Measurements from ENCODE around the gene SDS.

The SDS gene, protein sequence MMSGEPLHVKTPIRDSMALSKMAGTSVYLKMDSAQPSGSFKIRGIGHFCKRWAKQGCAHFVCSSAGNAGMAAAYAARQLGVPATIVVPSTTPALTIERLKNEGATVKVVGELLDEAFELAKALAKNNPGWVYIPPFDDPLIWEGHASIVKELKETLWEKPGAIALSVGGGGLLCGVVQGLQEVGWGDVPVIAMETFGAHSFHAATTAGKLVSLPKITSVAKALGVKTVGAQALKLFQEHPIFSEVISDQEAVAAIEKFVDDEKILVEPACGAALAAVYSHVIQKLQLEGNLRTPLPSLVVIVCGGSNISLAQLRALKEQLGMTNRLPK

DNA sequence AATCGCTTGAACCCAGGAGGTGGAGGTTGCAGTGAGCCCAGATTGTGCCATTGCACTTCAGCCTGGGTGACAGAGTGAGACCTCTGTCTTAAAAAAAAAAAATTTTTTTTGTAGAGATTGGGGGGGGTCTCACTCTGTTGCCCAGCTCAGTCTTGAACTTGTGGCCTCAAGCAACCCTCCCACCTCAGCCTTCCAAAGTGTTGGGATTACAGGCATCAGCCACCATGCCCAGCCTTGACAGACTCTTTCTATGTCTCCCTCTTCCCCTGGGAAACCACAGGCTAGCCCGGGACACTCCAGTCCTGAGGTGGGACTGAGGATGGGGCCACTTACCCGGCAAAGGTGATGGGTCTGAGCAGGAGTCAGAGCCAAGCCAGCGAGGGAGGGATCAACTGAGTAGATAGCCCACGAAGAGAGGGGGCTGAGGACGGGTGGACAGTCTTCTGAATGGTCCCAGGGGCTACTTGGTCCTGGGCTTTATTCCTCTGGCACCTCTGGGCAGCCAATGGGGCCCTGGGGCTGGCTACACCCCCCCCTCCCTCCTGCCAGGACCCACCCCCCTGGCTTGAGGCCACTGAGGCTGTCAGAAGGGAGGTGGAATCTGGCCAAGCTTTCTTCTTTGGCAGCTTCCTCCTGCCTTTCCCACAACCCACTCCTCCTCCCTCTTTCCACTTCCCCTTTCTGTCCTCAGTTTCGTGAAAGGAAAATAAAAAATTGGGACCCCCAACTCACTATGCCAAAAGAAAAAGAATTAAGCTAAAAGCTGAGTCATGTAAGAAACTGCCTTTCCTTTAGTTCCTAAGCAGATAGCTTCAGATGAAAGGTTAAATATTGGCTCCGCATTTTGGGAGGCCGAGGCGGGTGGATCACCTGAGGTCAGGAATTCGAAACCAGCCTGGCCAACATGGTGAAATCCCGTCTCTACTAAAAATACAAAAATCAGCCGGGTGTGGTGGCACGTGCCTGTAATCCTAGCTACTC lies at the start of gene SDS:
Gene SDS (minus strand): TSS at position 453 of the 981 bp plus-strand sequence. CDS start 4,179 bp downstream, outside the sequence.
- no peak for DNase-seq (ENCODE audit: low read depth in 2 of 2)

DNA sequence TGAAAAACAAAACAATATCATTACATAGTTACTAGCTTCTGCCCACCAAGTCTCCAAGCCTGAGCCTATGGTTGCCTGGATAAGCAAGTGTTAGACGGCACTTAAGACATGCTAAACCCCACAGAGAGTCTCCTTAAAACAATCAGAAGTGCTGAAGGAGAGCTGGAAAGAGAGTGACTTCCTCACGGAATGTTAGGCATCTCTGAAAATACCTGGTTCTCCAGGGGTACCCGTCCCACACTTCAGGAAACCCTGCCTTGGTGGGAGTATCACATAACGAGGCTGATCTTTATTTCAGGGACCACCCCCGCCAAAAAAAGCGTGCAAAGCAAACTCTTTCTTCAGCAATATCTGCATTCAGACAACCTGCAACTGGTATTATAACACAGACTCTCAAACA lies 49.6 kb upstream of the SDS start:
- no peak for DNase-seq (ENCODE audit: low read depth in 2 of 2)

DNA sequence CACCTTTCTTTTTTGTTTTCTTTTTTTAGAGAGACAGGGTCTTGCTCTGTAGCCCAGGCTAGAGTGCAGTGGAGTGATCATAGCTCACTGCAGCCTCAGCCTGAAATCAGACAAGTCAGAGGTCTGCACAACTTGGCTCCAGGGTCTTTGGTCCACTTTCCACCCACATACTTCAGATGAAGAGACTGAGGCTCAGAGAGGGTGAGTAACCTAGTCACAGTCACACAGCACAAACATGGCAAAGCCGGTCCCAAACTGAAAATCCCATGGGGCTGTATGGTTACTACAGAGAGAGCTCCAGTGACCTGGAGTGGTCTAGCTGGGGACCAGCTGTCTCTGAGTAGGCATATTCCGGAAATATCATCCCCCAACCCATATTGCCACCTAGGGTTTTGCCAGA lies 48.8 kb upstream of the SDS start:
- DNase-seq (ENCODE audit: low read depth in 2 of 2) = no peak

DNA sequence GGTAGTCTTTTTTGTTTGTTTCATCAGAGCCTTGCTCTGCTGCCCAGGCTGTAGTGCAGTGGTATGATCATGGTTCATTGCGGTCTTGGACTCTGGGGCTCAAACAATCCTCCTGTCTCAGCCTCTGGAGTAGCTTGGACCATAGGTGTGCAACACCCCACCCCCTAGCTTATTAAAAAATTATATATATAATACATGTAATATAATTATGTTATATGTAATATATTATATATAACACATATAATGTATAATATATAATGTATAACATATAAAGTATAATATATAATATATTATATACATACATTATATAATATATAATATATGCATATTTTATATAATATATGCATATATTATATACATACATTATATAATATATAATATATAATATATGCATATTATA lies 46.2 kb upstream of the SDS start:
- no peak for DNase-seq (ENCODE audit: low read depth in 2 of 2)

DNA sequence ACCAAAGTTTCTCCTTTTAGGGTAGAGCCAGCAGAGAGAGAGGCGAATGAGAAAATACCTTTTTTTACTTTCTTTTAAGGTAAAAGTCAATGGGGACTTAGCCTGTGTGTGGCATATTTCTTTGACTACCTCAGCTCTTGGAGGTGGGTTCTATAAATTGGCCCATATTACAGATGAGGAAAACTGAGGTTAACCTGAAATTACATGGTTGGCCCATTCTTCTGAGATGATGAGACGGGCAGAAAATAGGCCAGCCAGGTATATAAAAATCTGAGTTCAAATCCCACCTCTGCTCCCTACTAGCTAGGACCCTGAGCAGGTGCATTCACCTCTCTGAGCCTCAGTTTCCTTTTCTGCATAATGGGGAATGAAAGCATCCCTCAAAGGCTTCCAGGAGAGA lies 45.6 kb upstream of the SDS start:
- DNase-seq (ENCODE audit: low read depth in 2 of 2) = no peak

DNA sequence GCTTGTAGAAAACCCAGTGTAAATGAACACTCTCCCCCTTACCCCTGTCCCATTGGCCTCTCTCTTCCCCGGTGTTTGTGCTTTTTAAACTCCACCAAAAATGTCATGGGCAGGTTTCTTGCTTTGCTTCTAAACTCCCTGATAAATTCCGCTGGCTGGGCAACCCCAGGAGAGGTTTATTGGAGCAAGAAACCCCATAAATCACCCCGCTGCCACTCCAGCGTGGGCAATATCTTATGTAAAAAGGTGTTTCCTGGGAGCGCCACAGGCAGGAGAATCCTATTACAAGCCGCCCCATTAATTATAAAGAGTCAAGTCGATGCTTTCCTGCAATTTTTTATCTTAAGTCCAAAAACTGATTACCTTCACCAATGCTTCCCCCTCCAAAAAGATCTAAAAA lies 45.2 kb upstream of the SDS start:
- no peak for DNase-seq (ENCODE audit: low read depth in 2 of 2)

DNA sequence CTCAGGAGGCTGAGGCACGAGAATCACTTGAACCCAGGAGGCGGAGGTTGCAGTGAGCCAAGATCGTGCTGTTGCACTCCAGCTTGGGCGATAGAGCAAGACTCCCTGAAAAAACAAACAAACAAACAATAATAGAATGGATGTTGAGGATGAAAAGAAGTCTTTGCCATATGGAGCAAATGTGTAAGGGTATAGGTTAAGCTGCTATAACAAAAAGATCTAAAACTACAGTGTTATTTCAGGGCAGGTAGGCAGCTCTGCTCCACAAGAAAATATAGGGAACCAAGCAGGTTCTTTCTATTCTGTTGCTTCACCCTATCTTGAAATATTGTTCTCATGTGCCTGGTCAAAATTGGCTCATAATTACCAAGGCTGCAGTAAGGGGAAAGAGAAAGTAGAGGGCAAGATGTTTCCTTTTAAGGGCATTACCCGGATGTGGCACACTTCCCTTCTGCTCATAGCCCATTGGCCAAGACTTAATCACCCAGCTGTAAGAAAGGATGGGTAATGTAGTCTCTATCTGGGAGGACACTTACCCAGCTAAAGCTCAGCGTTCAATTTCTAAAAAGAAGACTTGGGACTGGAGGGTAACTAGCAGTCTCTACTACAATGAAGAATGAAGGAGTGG lies 42.0 kb upstream of the SDS start:
- DNase-seq (ENCODE audit: low read depth in 2 of 2) = no peak

DNA sequence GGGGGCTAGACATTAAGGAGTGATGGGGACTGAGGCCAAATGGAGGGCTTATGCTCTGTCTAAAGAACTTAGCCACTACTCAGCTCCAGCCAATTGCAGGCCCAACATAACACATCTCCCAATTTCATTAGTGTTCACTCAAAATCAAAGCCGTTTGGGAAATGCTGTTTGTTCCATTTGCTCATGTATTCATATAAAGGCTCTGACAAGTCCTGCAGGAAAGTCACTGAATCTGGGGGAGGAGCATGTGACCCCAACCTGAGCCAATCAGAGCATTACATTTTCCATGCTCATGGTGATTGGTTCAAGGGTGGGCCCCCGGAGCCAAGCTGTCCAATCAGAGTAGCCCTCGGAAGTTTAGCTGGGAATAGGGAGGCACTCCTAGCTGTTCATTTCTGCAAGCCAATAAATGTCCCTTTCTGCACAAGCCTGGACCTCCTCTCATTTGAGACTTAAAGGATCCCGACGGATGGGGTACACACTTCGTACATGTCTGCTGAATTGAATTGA lies 39.4 kb upstream of the SDS start:
- DNase-seq (ENCODE audit: low read depth in 2 of 2) = no peak

DNA sequence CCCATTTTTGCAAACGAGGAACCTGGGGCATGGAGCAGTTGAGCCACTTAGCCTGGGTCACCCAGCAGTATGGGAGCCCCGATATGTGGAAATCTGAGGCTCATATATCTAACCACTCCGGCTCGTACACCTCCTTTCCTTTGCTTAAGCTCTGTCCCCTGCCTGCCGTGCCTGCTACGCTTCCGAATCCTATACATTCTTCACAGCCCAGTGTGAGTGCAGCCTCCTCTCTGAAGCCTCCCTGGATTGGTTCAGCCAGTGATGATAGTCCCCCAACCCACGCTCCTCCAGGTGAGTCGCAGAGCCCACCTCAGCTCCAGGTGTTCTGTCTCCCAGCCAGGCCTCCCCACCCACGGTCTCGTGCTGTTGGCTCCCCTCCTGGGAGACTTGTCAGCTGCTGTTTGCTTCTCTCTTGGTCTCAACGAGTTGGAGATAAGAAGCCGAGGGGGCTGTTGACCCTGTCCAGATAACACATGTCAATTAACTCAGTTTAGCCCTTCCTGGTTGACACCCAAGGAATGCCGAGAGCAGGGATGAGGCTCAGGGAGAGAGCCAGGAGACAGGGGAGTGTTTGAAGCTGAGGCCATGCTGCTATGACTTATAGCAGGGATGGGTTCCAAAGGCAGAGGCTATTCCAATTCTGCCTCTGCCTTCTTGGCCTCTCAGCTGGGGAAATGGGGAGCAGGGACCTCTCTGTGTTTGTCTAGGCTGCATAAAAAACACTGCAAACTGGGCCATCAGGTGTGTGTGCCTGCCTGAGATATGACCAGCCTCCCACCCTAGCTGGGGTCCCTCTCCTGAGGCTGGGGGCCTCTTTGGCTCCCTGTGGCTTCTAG lies 37.5 kb upstream of the SDS start:
- no peak for DNase-seq (ENCODE audit: low read depth in 2 of 2)

DNA sequence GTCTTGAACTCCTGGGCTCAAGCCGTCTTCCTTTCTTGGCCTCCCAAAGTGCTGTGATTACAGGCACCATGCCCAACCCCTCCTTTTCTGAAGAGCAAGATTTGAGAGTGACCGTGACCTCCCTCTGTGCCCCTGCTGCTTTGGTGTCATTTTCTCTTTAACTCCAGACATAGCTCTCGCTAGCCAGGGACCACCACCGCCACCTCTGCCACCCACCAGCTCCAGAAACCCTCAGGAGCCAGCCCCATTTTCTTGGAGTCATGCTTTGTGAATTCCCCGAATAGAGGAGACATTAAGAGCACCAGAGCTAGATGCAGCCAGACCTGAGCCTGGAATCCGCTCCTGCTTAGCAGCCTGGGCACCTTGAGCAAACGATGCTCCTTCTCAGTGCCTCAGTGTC lies 36.6 kb upstream of the SDS start:
- no peak for DNase-seq (ENCODE audit: low read depth in 2 of 2)

DNA sequence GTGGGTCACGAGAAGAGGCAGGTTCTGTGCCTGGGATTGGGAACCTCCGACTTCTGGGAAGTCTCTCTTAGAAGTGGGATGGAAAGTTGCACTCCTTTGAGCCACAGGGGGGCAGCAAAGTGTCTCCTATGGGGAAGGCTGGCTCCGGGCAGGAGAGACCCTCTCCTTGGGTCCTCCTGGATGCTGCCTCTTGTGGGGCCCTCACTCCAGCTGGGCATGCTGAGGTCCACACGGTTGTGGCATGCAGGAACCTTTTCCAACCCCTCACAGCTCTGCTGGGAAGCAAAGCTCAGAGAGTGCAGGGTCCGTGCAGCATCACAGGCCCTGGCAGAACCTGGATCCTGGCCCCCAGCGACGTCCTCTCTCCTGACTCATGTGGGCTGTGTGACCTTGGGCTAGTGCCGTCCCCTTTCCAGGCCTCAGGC lies 35.9 kb upstream of the SDS start:
- no peak for DNase-seq (ENCODE audit: low read depth in 2 of 2)

DNA sequence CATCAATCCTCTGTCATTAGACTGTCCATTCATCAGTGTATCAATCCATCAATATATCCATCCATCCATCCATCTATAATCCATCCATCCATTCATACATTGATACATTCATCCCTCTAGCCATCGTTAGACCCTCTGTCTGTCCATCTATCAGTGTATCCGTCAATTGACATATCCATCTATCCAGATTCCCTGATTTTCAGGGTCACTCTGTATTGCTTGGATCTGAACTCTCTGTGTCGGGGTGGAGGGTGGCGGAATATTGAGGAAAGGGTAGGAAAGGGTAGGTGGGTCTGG lies 35.6 kb upstream of the SDS start:
- DNase-seq (ENCODE audit: low read depth in 2 of 2) = no peak

DNA sequence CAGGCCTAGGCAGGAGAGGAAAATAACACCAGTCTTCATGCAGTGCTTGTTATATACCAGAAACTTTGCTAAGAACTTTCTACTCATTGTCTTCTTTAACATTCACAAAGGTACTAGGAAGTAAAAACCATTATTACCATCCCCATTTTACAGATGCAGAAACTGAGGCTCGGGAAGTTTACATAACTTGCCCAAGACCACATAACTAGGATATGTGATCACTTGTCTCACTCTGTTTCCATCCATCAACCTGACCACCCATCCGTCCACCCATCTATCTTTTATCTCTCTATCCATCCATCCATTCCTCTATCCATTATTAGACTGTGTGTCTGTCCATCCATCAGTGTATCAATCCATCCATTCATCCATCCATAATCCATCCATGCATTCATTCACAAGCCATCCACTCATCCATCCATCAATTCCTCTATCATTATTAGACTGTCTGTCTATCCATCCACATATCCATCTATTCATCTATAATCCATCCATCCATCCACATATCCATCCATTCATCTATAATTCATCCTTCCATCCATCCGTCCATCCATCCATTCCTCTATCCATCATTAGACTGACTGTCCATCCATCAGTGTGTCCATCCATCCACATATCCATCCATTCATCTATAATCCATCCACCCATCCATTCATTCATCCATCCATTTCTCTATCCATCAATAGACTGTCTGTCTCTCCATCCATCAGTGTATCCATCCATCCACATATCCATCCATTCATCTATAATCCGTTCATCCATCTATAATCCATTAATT lies 35.0 kb upstream of the SDS start:
- no peak for DNase-seq (ENCODE audit: low read depth in 2 of 2)

DNA sequence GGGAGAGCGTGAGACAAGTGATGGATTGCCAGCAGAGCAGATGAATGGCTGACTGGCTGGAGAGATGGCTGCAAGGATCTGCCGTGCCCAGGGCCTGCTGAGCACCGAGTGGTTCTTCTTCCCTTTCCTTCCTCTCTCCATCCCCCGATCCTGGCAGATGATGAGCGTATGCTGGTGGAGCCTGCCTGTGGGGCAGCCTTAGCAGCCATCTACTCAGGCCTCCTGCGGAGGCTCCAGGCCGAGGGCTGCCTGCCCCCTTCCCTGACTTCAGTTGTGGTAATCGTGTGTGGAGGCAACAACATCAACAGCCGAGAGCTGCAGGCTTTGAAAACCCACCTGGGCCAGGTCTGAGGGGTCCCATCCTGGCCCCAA lies 34.0 kb upstream of the SDS start:
- no peak for DNase-seq (ENCODE audit: low read depth in 2 of 2)

DNA sequence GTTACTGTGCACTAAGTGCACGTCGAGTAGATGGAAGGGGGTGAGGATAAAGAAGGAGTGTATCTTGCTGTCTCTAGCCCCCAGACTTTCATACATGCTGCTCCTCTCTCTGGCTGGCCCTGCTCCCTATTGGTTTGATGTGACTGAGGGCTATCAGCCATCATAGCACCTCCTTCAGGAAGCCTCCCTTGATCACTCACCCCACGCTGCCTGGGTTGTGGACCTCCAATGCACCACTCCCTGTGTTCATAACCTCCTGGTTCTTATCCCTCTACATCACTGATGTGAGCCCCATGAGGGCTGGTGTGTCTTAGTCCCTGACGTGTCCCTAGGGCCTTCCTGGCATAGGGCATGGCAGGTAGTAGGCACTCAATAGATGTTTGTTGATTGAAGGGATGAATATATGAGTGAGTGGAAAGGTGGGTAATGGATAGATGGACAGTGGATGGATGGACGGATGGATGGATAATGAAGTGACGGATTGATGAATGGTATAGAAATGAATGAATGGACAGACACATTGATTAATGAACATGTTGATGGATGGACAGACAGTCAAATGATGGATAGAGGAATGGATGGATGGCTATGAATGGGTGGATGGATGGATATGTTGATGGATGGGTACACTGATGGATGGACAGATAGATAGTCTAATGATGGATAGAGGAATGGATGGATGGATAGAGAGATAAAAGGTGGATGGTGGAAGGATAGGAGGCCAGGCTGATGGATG lies 33.5 kb upstream of the SDS start:
- no peak for DNase-seq (ENCODE audit: low read depth in 2 of 2)

DNA sequence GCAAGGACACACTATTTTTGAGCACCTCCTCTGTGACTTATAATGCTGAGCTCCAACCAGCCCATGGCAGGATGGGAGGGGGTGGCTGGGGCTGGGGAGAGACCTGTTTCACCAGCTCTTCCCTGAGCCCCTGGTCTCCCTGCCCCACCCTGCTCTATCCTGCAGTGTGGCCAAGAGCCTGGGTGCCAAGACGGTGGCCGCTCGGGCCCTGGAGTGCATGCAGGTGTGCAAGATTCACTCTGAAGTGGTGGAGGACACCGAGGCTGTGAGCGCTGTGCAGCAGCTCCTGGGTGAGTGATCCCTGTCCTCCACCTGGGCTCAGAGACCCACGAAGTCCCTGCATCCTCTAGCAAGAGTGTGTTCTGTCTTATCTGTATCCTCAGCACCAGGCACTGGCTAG lies 32.9 kb upstream of the SDS start:
- no peak for DNase-seq (ENCODE audit: low read depth in 2 of 2)

DNA sequence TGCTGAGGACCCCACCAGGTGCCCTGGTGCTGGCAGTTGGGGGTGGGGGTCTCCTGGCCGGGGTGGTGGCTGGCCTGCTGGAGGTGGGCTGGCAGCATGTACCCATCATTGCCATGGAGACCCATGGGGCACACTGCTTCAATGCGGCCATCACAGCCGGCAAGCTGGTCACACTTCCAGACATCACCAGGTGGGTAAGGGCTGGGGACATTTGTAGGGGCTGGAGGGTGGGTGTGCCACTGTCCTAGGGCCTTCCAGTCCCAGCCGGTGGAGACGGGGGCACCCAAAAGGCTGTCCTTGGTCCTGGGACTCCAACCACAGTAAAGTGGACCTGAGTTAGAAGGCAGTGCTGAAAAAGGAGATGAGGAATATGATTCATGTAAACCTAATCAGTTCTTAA lies 31.7 kb upstream of the SDS start:
- DNase-seq (ENCODE audit: low read depth in 2 of 2) = no peak

DNA sequence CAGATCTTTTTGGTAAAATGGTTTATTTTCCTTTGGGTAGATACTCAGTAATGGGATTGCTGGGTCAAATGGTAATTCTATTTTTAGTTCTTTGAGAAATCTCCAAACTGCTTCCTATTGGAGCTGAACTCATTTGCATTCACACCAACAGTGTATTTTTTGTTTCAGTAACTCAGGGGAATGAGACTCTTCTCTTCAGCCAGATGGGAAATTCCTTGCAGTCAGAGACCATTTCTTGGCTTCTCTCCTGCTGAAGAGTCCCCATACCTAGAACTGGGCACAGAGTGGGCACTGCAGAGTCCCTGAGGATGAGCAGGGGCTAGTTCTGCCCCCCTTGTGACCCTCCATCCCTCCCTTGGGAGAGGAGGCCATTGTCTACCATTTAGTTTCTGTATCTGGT lies 29.3 kb upstream of the SDS start:
- DNase-seq (ENCODE audit: low read depth in 2 of 2) = no peak

DNA sequence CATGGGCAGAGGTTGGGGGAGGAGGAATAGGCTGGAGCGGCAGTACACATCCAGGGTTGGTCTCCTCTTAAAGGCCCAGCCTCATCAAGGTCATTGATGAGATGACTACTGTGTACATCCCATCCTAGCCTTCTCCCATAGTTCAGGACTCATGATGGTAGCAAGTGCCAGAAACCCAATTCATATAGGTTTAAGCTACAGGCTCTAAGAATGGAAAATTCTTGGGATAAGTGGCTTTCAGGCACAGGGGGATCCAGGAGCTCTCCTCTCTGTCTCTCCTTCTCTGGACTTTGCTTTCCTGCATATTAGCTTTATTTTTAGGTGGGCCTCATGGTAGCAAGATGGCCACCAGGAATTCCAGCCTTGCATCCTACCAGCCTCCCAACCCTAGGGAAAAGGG lies 24.8 kb upstream of the SDS start:
- no peak for DNase-seq (ENCODE audit: low read depth in 2 of 2)

DNA sequence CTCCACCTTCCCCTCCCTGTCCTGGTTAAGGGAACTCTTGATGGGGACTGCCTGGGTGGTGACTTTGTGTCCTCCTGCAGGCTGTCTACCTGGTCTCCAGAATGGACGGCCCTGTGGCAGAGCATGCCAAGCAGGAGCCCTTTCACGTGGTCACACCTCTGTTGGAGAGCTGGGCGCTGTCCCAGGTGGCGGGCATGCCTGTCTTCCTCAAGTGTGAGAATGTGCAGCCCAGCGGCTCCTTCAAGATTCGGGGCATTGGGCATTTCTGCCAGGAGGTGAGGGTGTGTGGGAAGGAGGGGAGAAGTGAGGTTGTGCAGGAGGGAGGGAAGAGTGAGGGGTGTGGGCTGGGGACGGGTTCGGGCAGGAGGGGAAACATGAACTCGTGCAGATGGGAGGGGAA lies 24.2 kb upstream of the SDS start:
- no peak for DNase-seq (ENCODE audit: low read depth in 2 of 2)

All from stimulated activated CD8-positive, alpha-beta memory T cell treated with anti-CD3 and anti-CD28 coated beads, Interleukin-15, amount 100 ng/mL, for 4 hours (primary cell).